ENCODE results near the gene IL1A. TPM values are rescaled to one million over a fixed set of nuclear protein-coding genes. Genes with fewer than 3 reads are reported as not detected.

Gene IL1A
- total RNA-seq, 1 donor = 0.90 TPM

DNA sequence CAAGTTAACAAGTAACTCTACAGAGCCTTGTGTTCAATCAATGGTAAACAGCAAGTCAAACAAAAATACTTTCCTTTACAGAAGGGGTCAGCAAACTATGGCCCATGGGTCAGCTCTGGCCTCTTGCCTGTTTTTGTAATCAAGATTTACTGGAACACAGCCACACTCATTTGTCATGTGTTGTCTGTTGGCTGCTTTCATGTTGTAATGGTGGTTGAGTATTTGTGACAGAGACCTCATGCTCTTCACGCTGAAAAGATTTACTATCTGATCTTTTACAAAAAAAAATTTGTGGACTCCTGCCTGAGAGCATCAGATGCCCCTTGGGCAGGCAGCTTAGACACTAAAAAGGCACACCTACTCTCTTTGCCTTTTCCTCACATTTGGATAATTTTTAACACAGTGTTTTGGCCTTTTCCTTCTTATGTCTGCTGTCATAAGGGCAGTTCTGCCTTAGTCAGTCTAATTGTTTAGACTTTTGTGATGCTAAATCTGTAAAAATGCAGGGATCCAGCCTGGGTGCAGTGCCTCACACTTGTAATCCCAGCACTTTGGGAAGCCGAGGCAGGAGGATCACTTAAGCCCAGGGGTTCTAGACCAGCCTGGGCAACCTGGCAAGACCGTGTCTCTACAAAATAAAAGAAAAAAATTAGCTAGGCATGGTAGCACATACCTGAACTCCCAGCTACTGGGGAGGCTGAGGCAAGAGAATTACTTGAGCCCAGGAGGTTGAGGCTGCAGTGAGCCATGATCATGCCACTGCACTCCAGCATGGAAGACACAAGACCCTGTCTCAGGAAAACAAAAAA, 34.0 kb upstream of the IL1A start:
- TF ChIP-seq CTCF (IDR thresholded peaks at IDR 0.05; ENCODE audit: insufficient read depth, low read length) = no peak
- H3K4me3 ChIP-seq (ENCODE audit: low read depth, low read length) = no peak overlapping the region
- DNase-seq (ENCODE audit: low read depth) = no peak

GRCh38 chr2:112817082-112817689, 32.9 kb upstream of the IL1A start:
- TF ChIP-seq CTCF (IDR thresholded peaks at IDR 0.05; ENCODE audit: insufficient read depth, low read length) = no peak
- DNase-seq (ENCODE audit: low read depth) = no peak
- H3K4me3 ChIP-seq (ENCODE audit: low read depth, low read length) = no peak overlapping the region

GRCh38 chr2:112814278-112814677, 30.0 kb upstream of the IL1A start:
- no peak overlapping the region for H3K4me3 ChIP-seq (ENCODE audit: low read depth, low read length)
- TF ChIP-seq CTCF (IDR thresholded peaks at IDR 0.05; ENCODE audit: insufficient read depth, low read length) = peak; percentile 40
- DNase-seq (ENCODE audit: low read depth) = peak; percentile 52

DNA sequence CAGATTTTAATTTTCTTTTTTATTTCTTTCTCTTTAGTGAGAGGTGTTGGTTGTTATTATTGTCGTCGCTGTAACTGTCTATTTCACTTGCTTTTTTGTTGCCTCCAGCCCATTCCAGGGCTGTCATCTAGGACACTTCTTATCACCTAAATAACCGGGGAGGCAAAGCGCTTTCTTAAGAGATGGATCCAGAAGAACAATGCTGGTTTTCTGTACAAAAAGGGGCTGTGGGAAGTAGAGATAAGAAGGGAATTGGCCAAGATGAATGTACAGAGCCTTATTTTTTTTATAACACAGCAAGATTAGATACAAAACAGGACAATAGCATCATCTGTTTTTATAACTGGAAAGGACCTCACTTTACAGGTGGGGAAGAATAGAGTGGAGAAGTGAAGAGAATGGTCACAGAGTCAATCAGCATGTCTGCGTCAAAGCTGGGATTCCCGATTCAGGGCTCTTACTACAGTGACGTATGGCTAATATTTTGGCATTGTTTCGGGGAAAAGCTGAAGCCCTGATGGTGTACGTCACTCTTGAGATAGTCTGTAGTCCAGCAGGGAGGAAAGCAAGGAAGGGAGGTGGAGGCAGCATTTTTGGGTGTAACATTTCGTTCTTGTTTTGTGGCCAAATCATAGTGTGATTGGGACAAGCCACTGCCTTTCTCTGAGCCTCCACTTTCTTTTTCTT, 29.1 kb upstream of the IL1A start:
- H3K4me3 ChIP-seq (ENCODE audit: low read depth, low read length) = no peak overlapping the region
- DNase-seq (ENCODE audit: low read depth) = peak; percentile 74
- no peak for TF ChIP-seq CTCF (IDR thresholded peaks at IDR 0.05; ENCODE audit: insufficient read depth, low read length)

GRCh38 chr2:112812318-112813267, 28.3 kb upstream of the IL1A start:
- DNase-seq (ENCODE audit: low read depth) = peak; percentile 62
- no peak overlapping the region for H3K4me3 ChIP-seq (ENCODE audit: low read depth, low read length)
- TF ChIP-seq CTCF (IDR thresholded peaks at IDR 0.05; ENCODE audit: insufficient read depth, low read length) = no peak

GRCh38 chr2:112811841-112812306, 27.6 kb upstream of the IL1A start:
- H3K4me3 ChIP-seq (ENCODE audit: low read depth, low read length) = no peak overlapping the region
- TF ChIP-seq CTCF (IDR thresholded peaks at IDR 0.05; ENCODE audit: insufficient read depth, low read length) = no peak
- peak; percentile 78 for DNase-seq (ENCODE audit: low read depth)

All from fibroblast of the aortic adventitia (primary cell).